WI38 (cell line): ENCODE results near the gene IRGC.
"Not testable (repeated sequence)": the region's sequence is repeated elsewhere in the genome, so short reads cannot be mapped to it uniquely, and the experiment has no call there.

Experiments used
- H3K4me3 ChIP-seq: 2 replicates; pipeline ENCODE4 v1.5.1; 2011; ENCODE audit warnings: low read depth, mild to moderate bottlenecking, control low read depth, low read length
- CTCF ChIP-seq: IDR thresholded peaks from 2 replicates; pipeline ENCODE4 v1.5.1; 2012; ENCODE audit warnings: low read depth, mild to moderate bottlenecking, control low read depth, low read length

The IRGC gene

GRCh38 chr19:43674183-43674582 is 41.7 kb upstream of the IRGC start:
- no peak overlapping the region for H3K4me3 ChIP-seq
- no peak for TF ChIP-seq CTCF

- H3K4me3 ChIP-seq = no peak overlapping the region
- TF ChIP-seq CTCF = no peak
Observed at GRCh38 chr19:43674596-43674995, 41.3 kb upstream of the IRGC start.

- no peak for TF ChIP-seq CTCF
- no peak overlapping the region for H3K4me3 ChIP-seq
Observed at GRCh38 chr19:43675269-43675879, 40.5 kb upstream of the IRGC start.

GRCh38 chr19:43675906-43676305 is 40.0 kb upstream of the IRGC start:
- H3K4me3 ChIP-seq = no peak overlapping the region
- TF ChIP-seq CTCF = no peak

GRCh38 chr19:43678512-43679261 is 37.2 kb upstream of the IRGC start:
- no peak for TF ChIP-seq CTCF
- H3K4me3 ChIP-seq = no peak overlapping the region

- TF ChIP-seq CTCF = no peak
- H3K4me3 ChIP-seq = no peak overlapping the region
Observed at GRCh38 chr19:43681821-43682220, 34.1 kb upstream of the IRGC start.

GRCh38 chr19:43682269-43682668 is 33.6 kb upstream of the IRGC start:
- H3K4me3 ChIP-seq = not testable (repeated sequence)
